KOPT-K1 (cell line): ENCODE data around the gene LEAP2.
A peak's percentile ranks its signal among the peaks of the same experiment; 100 is the strongest.

Experiments
- H3K27ac ChIP-seq: fragments of 200-600 bp; sonication (generic); 2 replicates; pipeline ENCODE4 v1.5.1; 2016; ENCODE audit warnings: antibody characterized with exemption, mild to moderate bottlenecking, low read depth, low read length; ENCODE audit not compliant: poor library complexity, severe bottlenecking
- H3K36me3 ChIP-seq: fragments of 200-600 bp; sonication (generic); 2 replicates; pipeline ENCODE4 v1.5.1; 2017; ENCODE audit warnings: antibody characterized with exemption, mild to moderate bottlenecking, low read length, moderate library complexity; ENCODE audit not compliant: insufficient read depth
- H3K9me3 ChIP-seq: fragments of 200-600 bp; sonication (generic); 2 replicates; pipeline ENCODE4 v1.5.1; 2017; ENCODE audit warnings: antibody characterized with exemption, low read length, mild to moderate bottlenecking; ENCODE audit not compliant: insufficient read depth, poor library complexity, severe bottlenecking

LEAP2 gene, protein sequence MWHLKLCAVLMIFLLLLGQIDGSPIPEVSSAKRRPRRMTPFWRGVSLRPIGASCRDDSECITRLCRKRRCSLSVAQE

DNA sequence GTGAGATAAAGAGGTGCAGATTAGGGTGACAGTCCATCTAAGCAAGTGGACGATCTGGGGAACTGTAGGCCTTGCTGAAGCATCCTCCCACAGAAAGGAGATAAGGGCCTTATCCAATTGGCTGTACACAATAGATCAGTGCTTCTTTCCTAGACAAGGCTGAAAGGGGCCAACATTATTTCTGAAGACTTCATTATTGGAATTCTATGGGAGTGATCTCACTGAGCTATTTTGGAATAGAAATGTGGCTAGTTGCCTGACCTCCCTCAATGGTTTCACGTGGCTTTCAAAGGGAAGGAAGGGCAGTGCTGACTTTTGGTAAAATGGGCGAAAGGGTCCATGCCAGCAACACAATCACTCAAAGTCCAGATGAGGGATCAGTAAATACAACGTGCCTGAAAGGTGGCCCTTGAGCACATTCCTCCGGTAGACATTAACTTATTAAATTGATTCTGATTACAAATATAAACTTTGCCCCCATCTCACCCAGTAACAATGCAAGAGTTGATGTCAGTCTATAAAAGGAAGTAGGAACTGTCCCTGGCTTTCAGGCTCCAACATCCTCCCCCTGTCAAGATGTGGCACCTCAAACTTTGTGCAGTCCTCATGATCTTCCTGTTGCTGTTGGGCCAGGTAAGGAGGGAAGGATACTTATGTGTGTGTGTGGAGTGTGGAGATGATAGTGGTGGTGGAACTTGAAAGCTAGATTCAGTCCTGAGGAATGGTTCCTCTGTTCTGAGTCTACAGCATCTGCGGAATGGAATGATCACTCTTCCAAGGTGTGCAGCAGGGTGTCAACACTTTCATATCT lies at the start of gene LEAP2:
Gene LEAP2, plus strand, starts transcription at position 550 of the 811 bp plus-strand sequence. Its CDS starts 27 bp downstream, at position 577.
- Histone ChIP-seq H3K36me3 (peaks cover 93% of the 10 kb centered on the region), H3K9me3 (no peaks in the 10 kb centered on the region), H3K27ac (no peak within 1 kb of the TSS)

DNA sequence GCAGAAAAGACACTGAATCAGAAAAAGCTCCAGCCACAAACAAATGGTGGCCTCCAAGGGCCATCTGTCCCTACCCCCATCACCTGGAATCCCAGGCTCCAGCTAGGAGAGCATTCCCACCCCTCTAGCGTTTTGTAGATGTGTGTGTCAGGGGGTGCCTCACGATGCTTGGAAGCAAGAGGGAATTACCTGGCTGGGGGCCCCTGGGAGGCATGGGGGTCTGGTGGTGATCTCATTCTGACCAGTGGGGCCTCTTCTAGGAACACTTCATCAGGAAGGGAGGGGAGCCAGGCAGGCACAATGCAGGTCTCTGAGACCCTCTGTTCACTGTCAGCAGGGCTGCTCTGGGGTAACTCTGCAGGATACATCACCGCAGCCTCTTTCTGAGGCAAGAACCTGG lies 49.0 kb upstream of the LEAP2 start:
- H3K9me3 ChIP-seq, result no peaks in the 10 kb centered on the region

DNA sequence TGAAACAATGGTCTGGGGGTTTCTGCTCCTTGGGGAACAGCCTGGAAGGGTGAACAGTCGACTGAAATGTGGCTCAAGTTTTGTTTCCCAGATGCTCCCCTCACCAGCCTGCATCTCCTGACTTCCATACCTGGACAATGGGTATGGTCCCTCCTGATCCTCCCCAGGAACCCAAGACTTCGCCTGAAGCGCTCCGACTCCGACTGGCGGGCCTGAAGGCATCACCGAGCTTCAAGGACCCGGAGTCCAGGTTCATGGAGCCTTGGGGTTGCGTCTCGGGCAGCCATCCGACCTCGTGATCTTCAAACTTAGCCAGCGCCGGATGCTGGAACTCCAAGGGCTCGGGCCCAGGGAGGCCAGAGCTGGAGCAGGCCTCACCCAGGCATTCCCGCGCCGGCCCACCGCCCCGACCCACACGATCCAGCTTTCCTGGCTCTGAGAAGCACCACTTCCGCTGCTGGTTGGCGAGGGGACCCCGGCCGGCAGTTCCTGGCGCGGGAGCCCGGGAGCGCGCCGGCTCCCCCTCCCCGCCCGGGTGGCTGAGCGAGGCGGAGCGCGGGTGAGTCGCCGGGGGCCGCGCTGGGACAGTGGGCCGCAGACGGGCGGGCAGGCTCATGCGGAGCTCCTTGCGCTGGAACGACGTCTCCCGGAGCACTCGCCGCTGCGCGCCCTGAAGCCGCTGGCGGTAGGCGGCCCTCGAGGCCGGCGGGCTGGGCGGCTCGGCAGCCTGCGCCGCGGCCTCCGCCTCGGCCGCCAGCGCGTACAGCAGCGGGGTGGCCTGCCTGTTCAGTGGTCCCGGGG lies 48.2 kb upstream of the LEAP2 start:
- Histone ChIP-seq H3K9me3 (no peaks in the 10 kb centered on the region), H3K27ac (no peak overlapping the region), H3K36me3 (no peaks in the 10 kb centered on the region)

More for the DNA sequence above, 49.0 kb upstream of the LEAP2 start:
- Histone ChIP-seq H3K27ac (no peak overlapping the region), H3K36me3 (no peaks in the 10 kb centered on the region)

GRCh38 chr5:132825834-132826391 lies 47.6 kb upstream of the LEAP2 start:
- no peaks in the 10 kb centered on the region for H3K9me3 ChIP-seq
- H3K36me3 ChIP-seq, result no peaks in the 10 kb centered on the region
- H3K27ac ChIP-seq, result no peak overlapping the region

GRCh38 chr5:132826424-132827082 lies 46.9 kb upstream of the LEAP2 start:
- H3K9me3 ChIP-seq, result no peaks in the 10 kb centered on the region
- no peaks in the 10 kb centered on the region for H3K36me3 ChIP-seq
- H3K27ac ChIP-seq, result no peak overlapping the region

DNA sequence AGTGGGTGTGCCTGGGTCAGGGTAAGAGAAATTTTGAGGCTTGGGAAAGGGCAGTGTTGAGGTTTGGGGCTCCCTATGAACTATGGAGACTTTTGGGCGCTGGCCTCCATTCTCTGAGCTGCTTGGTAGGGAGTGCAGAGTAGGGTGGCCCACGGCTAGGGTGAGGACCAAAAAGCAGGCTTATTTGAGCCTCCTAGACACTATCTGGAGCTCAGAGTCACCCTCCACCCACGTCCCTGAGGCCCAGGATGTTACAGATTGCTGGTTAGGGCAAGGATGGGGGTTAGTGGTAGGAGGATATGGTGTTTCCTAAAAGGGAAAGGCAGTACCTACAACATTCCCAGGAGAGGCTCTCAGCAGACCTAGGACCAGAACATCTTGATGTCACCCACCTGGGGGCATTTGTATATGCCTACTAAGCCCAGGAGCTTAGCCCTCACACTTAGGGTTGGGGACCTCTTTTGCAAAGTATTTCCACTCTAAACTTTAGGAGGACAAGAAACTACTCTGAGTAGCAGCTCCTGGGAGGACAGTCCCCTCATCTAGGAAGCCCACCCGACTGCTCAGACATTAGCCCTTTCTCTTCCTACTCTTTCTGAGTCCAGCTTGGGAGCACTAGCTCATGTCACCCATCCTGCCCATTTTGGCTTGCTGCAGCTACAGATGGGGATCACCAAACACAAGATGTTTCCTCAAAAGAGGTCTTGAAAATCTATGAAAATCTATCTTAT lies 45.4 kb upstream of the LEAP2 start:
- no peaks in the 10 kb centered on the region for H3K36me3 ChIP-seq

GRCh38 chr5:132828846-132829494 lies 44.5 kb upstream of the LEAP2 start:
- Histone ChIP-seq H3K9me3 (no peaks in the 10 kb centered on the region), H3K36me3 (no peaks in the 10 kb centered on the region), H3K27ac (no peak overlapping the region)

More for the DNA sequence above, 45.4 kb upstream of the LEAP2 start:
- Histone ChIP-seq H3K9me3 (no peaks in the 10 kb centered on the region), H3K27ac (no peak overlapping the region)

DNA sequence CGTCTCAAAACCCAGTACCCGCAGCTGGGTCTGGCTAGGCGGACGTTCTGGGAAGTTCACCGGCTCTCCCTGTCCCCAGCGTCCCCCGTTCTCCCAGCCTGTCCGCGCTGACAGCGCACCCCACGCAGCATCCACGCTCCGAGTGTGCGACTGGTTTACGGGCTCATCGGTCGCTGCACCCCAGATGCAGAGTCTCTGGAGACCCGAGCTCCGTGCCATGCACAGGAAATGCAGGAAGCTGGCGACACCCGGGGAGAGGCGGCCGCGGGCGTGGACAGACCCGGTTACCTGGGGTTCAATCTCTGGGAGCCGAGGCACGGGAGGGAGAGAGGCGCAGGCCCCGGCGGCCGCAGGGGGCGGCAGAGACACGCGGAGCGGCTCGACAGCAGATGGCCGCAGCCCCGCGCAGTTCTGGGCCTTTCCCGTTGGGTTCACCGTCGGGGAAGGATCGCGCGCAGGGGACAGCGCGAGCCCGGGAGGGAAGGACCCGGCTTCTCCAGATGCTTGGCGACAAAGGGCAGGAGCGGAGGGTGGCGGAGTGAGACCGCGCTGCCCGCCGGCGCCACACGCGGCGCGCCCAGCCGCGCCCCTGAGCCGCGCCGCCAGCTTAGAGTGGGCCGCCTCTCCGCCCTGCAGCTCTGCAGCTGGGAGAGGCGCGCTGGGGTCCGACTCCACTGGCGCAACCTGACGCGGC lies 43.6 kb upstream of the LEAP2 start:
- Histone ChIP-seq H3K36me3 (no peaks in the 10 kb centered on the region), H3K27ac (peak overlapping the region; percentile 31), H3K9me3 (no peaks in the 10 kb centered on the region)

GRCh38 chr5:132830436-132831094 lies 42.9 kb upstream of the LEAP2 start, which contains the start of gene SHROOM1:
Gene SHROOM1, minus strand, starts transcription at chr5:132830647. Its CDS starts 4,507 bp downstream, at chr5:132826140.
- no peaks in the 10 kb centered on the region for H3K9me3 ChIP-seq
- H3K36me3 ChIP-seq, result no peaks in the 10 kb centered on the region
- peak within 1 kb of the TSS; percentile 31 for H3K27ac ChIP-seq

- Histone ChIP-seq H3K9me3 (no peaks in the 10 kb centered on the region), H3K27ac (no peak overlapping the region), H3K36me3 (no peaks in the 10 kb centered on the region)
Measured at GRCh38 chr5:132831095-132831860, 42.2 kb upstream of the LEAP2 start.

DNA sequence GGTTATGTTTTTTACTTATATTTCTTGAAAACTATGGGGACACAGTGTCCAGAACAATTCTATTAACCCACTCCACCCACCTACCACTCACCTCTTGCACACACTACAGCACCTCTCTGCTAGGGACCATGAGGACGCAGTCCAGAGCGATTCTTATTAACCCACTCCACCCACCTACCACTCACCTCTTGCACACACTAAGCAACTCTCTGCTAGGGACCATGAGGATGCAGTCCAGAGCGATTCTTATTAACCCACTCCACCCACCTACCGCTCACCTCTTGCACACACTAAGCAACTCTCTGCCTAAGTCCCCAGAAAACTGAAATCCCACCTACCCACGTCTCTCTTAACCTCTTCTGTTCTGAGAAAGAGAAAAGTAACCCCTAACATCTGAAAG lies 40.9 kb upstream of the LEAP2 start:
- Histone ChIP-seq H3K27ac (no peak overlapping the region), H3K36me3 (no peaks in the 10 kb centered on the region), H3K9me3 (no peaks in the 10 kb centered on the region)

DNA sequence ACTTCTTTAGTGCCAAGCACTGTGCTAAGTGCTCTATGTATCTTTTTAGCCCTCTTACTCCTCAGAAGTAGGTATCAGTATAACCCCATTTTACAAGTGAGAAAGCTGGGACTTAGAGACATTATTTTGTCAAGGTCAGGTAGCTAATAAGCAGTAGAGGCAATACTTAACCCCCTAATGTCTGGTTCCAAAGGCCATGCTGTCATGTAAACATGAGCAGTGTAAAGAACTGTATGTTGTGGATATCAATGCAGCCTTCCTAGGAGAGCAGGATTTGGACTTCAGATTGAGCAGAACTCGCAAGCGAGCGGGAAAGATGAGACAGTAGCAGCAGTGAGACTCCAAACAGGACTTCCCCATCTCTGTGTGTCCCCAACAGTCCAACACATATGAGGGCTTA lies 39.4 kb upstream of the LEAP2 start:
- H3K36me3 ChIP-seq, result no peaks in the 10 kb centered on the region
- H3K9me3 ChIP-seq, result no peaks in the 10 kb centered on the region
- no peak overlapping the region for H3K27ac ChIP-seq
